ENCODE data around the gene RUFY4. TPM values are rescaled to one million over a fixed set of nuclear protein-coding genes. Genes with fewer than 3 reads are reported as not detected.

Gene RUFY4
- total RNA-seq, 1 donor from 2014 or later: not detected

- no peak for DNase-seq (ENCODE audit: low read depth, low spot score)
Observed at GRCh38 chr2:218060950-218061660, 7.9 kb upstream of the RUFY4 start.

GRCh38 chr2:218063486-218063885 is 5.6 kb upstream of the RUFY4 start:
- no peak for DNase-seq (ENCODE audit: low read depth, low spot score)

GRCh38 chr2:218063896-218064295 is 5.2 kb upstream of the RUFY4 start:
- DNase-seq (ENCODE audit: low read depth, low spot score): no peak

- DNase-seq (ENCODE audit: low read depth, low spot score): no peak
Observed at GRCh38 chr2:218065239-218066006, 3.6 kb upstream of the RUFY4 start.

- no peak for DNase-seq (ENCODE audit: low read depth, low spot score)
Observed at GRCh38 chr2:218066926-218067515, 2.0 kb upstream of the RUFY4 start.

GRCh38 chr2:218067523-218067922 is 1.5 kb upstream of the RUFY4 start:
- DNase-seq (ENCODE audit: low read depth, low spot score): no peak

- no peak for DNase-seq (ENCODE audit: low read depth, low spot score)
Observed at GRCh38 chr2:218069606-218070300, 700 bp downstream of the RUFY4 start.

GRCh38 chr2:218070587-218070986 is 1.5 kb downstream of the RUFY4 start:
- no peak for DNase-seq (ENCODE audit: low read depth, low spot score)

- no peak for DNase-seq (ENCODE audit: low read depth, low spot score)
Observed at GRCh38 chr2:218071218-218071937, 2.3 kb downstream of the RUFY4 start.

- DNase-seq (ENCODE audit: low read depth, low spot score): no peak
Observed at GRCh38 chr2:218072002-218072401, 2.9 kb downstream of the RUFY4 start.

GRCh38 chr2:218072478-218073024 is 3.5 kb downstream of the RUFY4 start:
- DNase-seq (ENCODE audit: low read depth, low spot score): no peak

GRCh38 chr2:218073185-218073584 is 4.1 kb downstream of the RUFY4 start:
- no peak for DNase-seq (ENCODE audit: low read depth, low spot score)

GRCh38 chr2:218074031-218074430 is 5.0 kb downstream of the RUFY4 start:
- no peak for DNase-seq (ENCODE audit: low read depth, low spot score)

- DNase-seq (ENCODE audit: low read depth, low spot score): no peak
Observed at GRCh38 chr2:218075975-218076811, 7.1 kb downstream of the RUFY4 start.

- DNase-seq (ENCODE audit: low read depth, low spot score): no peak
Observed at GRCh38 chr2:218077464-218078216, 8.6 kb downstream of the RUFY4 start.

GRCh38 chr2:218079943-218080913 is 11.2 kb downstream of the RUFY4 start:
- no peak for DNase-seq (ENCODE audit: low read depth, low spot score)

- DNase-seq (ENCODE audit: low read depth, low spot score): no peak
Observed at GRCh38 chr2:218081063-218081462, 12.0 kb downstream of the RUFY4 start.

- no peak for DNase-seq (ENCODE audit: low read depth, low spot score)
Observed at GRCh38 chr2:218081695-218082094, 12.6 kb downstream of the RUFY4 start.

Measured in pulmonary artery endothelial cell (primary cell).